NAMALWA (cell line): ENCODE data around the gene BCAS1.

Experiments used
- DNase-seq: peaks from one replicate; pipeline ENCODE4 v3.0.0-alpha.2; 2015; ENCODE audit warnings: low spot score

BCAS1 gene

GRCh38 chr20:54070187-54070987 lies at the start of gene BCAS1:
BCAS1 (minus strand) TSS chr20:54070594; CDS start chr20:54058718, 11,876 bp downstream.
- no peak for DNase-seq

GRCh38 chr20:54119744-54120143 lies 49.4 kb upstream of the BCAS1 start:
- DNase-seq = no peak

GRCh38 chr20:54118220-54119001 lies 48.0 kb upstream of the BCAS1 start:
- DNase-seq = no peak

GRCh38 chr20:54116550-54117235 lies 46.3 kb upstream of the BCAS1 start:
- DNase-seq = no peak

GRCh38 chr20:54115172-54115854 lies 44.9 kb upstream of the BCAS1 start:
- DNase-seq = no peak

GRCh38 chr20:54114109-54114508 lies 43.7 kb upstream of the BCAS1 start:
- DNase-seq = no peak

GRCh38 chr20:54113566-54113965 lies 43.2 kb upstream of the BCAS1 start:
- DNase-seq = no peak

GRCh38 chr20:54112221-54112884 lies 42.0 kb upstream of the BCAS1 start:
- DNase-seq = no peak

GRCh38 chr20:54111460-54111859 lies 41.1 kb upstream of the BCAS1 start:
- DNase-seq = no peak

- DNase-seq = no peak
These were observed 40.1 kb upstream of the BCAS1 start for GRCh38 chr20:54110457-54110856.

GRCh38 chr20:54110041-54110440 lies 39.6 kb upstream of the BCAS1 start:
- no peak for DNase-seq

GRCh38 chr20:54108817-54109216 lies 38.4 kb upstream of the BCAS1 start:
- no peak for DNase-seq

- no peak for DNase-seq
These were observed 37.9 kb upstream of the BCAS1 start for GRCh38 chr20:54108326-54108642.

- DNase-seq = no peak
These were observed 37.4 kb upstream of the BCAS1 start for GRCh38 chr20:54107600-54108325.

GRCh38 chr20:54107181-54107580 lies 36.8 kb upstream of the BCAS1 start:
- no peak for DNase-seq

- no peak for DNase-seq
These were observed 35.8 kb upstream of the BCAS1 start for GRCh38 chr20:54106162-54106561.

GRCh38 chr20:54105653-54106052 lies 35.3 kb upstream of the BCAS1 start:
- DNase-seq = no peak

GRCh38 chr20:54104781-54105180 lies 34.4 kb upstream of the BCAS1 start:
- no peak for DNase-seq

GRCh38 chr20:54103762-54104600 lies 33.6 kb upstream of the BCAS1 start:
- DNase-seq = no peak
